ENCODE measurements around the gene C1orf115.
"Not testable (repeated sequence)": the region's sequence is repeated elsewhere in the genome, so short reads cannot be mapped to it uniquely, and the experiment has no call there.

Gene C1orf115

DNA sequence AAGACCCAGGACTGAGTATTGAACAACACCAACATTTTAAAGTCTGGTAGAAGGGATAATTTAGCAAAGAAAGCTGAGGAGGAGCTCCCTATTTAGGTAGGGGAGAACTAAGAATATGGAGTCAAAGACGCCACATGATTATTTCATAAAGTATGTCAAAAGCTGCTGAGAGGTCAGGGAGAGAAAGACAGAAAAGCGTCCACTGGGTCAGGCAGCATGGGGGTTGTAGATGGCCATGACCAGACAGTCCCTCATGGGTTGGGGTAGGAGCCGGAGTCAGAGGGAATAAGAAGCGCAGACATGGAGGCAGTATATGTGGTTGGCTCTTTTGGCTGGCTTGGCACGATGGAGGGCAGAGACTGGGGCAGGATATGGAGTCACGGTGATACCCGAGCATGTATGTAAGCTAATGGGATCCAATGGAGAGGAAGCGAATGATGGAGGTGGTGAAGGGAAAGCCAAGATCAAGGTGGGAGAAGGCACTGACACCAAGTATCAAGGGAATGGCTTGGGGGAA, 4.8 kb downstream of the C1orf115 start:
- no peak for DNase-seq (ENCODE audit: low spot score)

DNA sequence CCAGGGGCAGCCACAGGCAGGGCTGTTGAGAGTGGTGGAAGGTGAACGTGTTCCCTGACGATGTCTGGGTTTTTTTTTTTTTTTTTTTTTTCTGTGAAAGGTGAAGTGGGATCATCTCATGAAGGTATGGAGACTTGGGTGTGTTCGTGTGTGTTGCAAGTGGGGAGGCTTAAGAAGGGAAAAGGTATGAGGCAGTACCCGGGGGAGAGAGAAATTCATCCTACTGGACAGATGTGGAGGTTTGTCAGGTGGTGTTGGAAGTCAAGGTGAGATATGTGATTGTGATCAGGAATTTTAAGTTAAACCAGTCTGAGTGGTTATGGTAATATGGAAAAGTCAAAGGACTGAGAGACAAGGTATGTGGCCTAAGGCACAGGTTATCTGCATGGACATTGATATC, 5.3 kb downstream of the C1orf115 start:
- DNase-seq (ENCODE audit: low spot score), result no peak

DNA sequence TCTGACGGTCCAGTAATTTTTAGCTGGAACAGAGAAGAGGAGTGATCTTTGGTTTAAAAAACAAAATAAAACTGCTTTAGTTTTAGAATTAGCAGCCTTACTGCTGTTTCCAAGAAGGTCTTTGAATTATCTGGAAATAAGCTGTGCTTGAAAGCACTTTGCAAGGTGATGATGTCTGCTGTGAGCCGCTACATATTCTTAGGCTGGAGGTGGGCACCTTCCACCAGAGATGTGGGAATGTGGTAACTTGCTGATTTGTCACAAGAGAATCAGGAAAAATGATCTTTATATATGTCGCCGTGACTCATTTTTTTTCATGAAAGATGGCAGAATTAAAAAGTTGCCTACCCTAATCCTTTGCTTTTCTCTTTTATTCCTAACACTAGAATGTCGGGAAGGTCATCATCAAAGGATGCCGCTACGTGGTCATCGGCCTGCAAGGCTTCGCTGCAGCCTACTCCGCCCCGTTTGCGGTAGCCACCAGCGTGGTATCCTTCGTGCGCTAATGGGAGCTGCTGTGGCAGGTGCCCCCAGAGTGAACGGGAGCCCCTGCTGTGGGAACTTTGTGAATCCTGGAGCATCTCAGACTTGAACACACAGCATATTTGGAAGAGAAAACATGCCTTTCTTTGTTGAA, 6.2 kb downstream of the C1orf115 start:
- DNase-seq (ENCODE audit: low spot score), result no peak

DNA sequence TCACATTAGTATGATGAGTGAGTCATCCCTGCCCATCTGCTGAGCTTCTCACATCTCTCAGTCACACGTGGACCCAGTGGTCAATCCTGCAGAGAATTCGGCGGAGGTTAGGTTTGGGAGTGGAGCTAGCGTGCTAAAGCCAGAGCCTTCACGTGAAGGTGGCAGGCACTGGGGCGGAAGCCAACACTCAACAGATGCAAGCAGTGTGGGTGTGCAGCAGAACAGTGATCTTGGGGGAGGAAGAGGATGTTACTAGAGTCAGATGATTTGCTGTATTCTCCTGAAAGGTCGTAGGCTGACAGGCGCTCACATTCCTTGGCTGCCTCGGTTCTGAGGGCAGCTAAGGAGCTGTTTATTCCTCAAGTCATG, 6.7 kb downstream of the C1orf115 start:
- DNase-seq (ENCODE audit: low spot score), result no peak

DNA sequence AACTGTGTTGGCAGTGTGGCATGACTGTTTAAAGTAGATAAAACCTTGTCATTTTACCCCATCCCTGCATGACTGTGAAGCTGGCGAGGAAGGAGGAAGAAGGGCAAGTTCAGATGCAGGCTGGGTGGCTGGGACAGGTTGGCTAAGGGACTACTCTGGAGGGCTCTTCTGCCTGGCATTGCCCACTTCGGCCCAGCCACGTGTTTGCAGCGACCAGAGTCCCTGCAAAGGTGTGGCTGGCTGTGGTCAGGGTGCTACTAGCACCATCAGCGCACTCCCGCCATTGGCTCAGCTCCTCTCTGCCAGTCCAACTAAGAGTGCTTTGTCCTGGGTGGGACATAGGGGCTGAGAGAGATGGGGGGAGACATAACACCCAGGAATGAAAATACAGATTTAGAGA, 7.2 kb downstream of the C1orf115 start:
- DNase-seq (ENCODE audit: low spot score), result no peak

DNA sequence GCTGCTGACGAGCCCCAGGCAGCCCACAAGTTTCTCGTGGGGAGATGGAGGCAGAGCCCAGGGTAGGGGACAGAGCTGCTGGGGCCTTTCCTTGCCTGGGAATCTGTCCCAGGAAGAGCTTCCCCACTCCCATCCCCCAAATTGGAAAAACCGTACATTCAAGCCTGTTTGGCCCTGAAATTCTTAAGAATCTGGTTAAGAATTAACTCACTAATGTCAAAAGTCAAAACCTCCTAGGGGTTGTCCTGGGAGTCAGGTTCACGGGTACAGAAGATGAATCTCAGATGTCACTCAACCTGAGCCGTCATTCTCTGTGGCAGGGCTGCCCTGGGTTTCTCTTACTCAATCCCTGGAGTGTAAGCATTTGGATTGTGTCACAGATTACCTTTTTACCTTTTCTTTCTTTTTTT, 8.4 kb downstream of the C1orf115 start:
- DNase-seq (ENCODE audit: low spot score), result no peak

DNA sequence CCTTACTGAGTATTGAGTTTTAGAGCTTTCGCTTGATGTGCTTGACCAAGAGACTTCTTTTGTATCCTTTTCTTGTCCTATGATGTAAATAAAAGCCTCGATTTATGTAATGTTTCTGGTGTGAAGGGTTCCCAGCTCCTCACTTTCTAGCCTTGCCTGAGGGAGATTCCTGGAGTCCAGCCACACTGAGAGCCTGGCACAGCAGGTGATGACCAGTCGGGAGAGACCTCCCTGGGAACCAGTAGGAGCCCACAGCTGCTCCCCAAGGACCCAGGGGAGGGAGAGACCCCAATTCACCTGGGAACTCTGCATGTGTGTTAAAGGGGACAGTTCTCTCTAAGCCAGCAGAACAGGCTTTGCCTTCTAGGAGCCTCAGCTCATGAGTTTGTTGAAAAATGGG, 8.9 kb downstream of the C1orf115 start:
- no peak for DNase-seq (ENCODE audit: low spot score)

DNA sequence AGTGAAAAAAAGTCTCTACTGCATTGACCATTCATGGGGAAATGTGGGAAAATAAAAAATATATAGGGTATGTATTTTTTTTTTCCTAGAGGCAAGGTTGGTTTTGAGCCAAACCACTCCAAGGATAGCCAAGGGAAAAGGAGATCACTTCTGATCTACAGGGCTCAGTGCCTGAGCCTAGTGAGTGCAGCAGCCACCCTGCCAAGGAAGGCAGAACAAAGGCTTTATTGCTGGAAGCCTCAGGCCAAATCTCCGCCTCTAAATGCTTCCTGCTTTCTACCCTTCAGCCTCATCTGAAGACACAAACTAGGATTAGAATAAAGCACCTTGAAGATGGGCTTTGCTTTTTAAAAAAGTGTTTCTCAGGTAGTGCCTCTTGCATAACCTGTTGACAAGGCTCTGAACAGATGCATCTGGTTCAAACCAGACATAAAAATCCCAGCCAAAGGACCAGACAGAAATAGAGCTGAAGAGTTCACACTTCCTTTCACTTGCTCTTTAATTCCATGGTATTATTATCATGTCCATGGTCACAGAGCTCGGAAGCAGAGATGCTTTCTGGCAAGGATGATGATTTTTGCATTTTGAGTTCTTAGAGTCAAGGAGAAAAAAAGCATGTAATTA, 10.5 kb downstream of the C1orf115 start:
- peak; percentile 10 for DNase-seq (ENCODE audit: low spot score)

DNA sequence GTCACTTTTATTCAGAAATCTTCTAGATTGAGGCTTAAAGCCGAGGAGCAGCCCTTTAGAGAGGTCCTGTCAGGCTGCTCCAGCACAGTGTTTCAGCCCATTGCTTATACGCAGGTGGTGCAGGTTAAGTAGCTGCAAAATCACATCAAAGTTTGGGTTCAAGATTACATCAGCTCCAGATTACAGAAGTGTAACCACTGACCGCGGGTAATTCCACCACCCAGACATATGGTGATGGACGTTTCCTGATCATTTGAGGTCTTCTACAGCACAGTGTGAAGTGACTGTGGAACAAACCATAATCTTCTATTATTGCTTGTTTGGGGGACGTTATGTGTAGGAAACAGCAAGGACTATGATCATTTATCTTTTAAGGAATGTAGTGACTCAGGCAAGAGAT, 11.8 kb downstream of the C1orf115 start:
- DNase-seq (ENCODE audit: low spot score), result no peak

DNA sequence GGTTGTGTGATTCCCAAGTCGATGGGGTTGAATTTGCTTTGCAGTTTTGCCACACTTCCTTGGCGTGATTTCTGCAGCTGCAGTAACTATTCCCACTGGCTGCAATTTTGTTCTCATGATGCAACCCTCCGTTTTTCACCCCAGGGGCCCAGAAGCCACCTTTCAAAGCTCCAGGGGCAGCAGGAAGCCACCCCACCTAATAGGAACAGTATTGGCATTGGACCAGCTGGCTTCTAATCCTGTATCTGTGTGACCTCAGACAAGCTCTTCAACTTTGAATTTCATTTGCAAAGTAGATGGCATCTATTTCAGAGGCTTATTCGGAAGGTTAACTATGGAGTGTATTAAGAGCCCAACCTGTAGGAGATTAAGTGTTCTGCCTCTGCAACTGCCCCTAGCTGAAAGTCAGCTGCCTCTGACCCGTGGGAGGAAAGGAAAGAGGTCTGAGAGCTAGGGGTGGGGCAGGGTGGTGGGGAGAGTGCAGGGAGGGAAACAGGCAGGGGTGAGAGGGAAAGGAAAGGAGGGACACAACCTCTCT, 12.6 kb downstream of the C1orf115 start:
- no peak for DNase-seq (ENCODE audit: low spot score)

DNA sequence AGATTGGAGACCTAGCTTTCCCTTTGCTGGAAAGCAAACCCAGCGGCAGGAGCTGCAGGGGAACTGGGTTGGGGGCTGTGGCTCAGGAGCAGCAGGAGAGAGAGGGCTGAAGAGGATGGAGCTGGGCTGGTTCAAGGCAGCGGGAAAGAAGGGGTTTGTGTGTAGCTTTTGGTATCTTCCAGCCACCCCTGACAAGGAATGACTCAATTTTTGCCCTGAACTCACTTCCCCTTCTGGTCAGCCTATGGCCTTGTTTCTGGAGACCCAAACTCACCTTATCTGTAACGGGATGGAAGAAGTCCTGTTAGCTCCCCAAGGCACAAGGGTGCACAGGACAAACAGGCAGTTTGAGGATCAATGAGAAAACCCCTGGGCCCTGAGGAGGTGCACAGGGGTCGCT, 13.1 kb downstream of the C1orf115 start:
- DNase-seq (ENCODE audit: low spot score), result no peak

DNA sequence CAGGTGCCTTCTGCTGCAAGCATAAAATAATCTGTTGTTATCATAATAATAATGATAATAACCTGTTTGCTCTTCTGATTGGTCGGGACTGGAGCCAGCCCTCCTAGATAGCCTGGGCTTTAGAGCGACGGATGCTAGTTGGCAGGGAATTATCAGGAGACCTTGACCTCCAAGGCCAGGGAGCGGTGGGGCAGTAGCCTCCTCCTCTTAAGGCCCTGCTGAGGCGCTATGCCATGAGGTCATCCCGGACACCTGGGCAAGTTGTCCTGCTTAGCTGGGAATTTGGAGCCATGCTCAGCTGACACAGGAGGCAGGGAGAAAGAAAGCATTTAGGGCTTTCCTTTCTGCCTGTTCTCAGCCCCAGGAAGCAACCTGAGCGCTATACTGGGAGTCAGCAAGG, 15.6 kb downstream of the C1orf115 start:
- DNase-seq (ENCODE audit: low spot score), result no peak

DNA sequence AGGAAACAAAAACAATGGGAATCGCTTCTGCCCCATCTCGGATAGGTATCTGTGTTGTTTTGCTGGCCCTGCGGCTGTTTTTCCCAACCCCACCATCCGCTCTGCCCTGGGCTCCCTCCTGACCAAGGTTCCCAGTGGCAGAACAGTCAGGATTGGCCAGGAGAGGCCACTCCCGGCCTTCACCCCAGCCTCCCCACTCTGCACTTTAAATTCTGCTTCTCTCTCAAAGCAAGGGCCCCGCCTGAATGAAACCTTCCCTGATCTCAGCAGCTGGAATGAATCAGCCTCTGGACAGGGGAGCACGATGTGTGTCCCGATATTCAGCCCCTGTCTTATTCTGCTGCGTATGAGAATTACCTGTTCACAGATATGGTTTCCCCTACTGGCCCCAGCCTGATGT, 16.3 kb downstream of the C1orf115 start:
- no peak for DNase-seq (ENCODE audit: low spot score)

DNA sequence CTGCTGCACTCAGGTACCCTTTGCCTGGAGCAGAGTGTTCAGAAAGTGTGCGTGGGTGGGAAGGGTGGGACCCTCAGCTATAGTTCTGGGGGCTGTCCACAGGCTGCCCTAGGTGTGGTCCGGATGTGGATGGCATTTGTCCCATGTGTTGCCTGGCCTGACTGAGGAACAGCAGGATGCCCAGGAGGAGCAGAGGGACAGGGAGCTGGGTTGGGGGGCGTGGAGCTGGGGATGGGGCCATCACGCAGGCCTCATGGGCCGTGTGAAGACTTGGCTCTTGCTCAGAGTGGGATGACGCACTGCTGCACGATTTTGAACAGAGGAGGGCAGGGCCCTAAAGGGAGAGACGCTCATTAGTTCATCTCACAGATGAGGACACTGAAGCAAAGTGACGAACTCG, 17.0 kb downstream of the C1orf115 start:
- DNase-seq (ENCODE audit: low spot score), result no peak

DNA sequence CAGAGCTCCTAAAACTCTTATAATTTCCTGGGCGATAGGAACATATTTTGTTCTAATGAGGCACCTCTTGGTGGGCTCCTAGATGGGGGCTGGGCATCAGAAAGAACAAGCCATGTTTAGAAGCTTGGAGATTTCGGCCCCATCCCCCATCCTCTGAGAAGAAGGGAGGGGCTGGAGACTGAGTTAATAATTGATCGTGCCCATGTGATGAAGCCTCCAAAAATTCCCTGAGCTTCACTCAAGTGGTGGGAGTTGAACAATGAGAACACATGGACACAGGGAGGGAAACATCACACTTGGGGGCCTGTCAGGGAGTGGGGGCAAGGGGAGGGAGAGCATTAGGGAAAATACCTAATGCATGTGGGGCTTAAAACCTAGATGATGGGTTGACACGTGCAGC, 18.1 kb downstream of the C1orf115 start:
- DNase-seq (ENCODE audit: low spot score), result no peak

DNA sequence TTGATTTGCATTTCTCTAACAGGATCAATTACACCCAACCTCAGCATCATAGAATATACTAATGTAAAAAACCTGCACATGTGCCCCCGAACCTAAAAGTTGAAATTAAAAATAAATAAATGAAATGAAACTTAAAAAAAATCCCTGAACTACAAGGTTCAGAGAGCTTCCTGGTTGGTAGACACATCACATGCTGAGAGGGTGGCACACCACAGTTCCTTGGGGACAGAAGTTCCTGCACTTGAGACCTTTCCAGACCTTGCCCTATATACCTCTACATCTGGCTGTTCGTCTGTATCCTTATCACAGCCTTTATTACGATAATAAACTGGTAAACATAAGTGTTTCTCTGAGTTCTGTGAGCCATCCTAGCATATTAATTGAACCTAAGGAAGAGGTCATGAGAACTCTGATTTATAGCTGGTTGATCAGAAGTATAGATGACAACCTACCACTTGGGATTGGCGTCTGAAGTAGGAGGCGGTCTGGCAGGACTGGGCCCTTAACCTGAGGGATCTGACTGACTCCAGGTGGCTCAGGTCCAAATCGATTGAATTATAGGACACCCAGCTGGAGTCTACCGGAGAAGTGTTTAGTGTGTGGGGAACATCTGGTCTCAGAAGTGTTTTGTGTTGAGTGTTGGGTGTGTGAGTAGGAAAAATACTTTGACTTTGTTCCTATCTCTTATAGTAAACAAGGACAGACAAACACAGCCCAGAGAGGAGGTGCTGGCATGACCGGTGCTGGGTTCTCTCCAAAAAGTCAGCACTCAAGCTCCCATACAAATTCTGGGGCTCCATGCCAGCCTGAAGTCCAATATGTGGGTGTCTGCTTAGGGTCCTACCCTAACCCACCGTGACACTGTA, 19.0 kb downstream of the C1orf115 start:
- no peak for DNase-seq (ENCODE audit: low spot score)

DNA sequence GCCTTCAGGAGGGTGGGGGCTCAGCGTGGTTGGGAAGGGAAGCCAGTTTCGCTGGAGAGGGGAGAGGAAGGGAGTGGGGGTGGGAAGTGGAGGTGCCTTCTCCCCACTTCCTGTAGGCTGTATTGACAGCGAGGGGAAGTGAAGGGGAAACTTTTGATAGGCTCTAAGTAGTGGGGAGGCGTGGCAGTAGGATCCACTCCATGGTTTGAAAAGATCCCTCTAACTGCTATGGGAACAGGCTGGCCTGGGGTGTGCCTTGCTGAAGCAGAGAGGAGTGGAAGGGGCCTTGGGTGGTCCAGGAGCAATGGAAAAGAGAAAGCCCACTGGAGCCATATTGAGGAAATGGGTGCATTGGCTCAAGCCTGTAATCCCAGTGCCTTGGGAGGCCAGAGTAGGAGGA, 20.2 kb downstream of the C1orf115 start:
- no peak for DNase-seq (ENCODE audit: low spot score)

DNA sequence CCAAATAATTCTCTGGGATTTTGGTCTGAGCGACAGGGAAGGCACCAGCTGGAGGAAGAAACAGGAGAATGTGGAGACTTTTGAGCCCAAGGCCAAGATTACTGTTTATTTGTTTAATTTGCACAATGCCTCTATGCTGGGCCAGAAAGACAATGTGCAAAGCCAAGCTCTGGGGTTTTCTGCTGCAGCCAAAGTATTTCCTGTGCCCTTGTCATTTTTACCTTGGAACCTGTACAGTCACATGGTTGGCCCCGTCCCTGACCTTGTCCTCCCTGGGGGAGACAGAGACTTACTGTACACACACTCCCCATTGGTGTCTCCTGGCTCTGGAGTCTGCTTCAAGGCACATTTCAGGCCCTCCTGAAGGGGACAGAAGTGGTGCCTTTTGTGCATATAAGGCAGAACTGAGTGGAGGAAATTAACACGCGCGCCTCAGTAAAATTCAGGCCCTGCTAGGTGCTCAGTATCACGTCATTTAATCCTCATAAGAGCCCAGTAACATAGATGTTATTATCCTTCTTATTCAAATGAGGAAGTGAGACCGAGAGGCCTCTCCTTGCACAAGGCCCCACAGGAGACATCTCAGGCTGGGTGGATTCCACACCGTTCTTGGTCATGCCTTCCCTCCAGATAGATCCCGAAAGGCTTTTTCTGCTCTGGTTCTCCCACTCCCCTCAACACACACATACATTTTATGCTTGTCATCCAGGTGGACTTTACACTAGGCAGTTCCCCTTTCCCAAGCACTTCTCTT, 21.1 kb downstream of the C1orf115 start:
- DNase-seq (ENCODE audit: low spot score), result no peak

DNA sequence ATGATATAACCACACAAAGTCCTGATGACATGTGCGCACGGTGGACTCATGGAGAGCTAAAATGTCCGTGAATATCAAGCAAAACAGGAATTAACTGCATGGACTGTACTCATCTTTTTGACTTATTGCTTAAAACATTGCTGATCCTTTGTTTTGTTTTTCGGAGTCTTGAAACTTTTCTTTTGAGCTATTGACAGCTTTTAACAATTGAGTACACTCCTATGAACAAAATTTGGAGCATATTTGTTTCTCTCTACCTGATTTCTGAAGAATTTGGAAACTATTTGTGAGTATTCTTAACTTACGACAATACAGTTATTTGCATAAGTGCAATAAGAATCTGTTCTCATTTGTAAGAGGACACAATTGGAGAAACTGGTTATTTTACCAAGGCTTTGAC, 25.8 kb downstream of the C1orf115 start:
- not testable (repeated sequence) for DNase-seq (ENCODE audit: low spot score)

DNA sequence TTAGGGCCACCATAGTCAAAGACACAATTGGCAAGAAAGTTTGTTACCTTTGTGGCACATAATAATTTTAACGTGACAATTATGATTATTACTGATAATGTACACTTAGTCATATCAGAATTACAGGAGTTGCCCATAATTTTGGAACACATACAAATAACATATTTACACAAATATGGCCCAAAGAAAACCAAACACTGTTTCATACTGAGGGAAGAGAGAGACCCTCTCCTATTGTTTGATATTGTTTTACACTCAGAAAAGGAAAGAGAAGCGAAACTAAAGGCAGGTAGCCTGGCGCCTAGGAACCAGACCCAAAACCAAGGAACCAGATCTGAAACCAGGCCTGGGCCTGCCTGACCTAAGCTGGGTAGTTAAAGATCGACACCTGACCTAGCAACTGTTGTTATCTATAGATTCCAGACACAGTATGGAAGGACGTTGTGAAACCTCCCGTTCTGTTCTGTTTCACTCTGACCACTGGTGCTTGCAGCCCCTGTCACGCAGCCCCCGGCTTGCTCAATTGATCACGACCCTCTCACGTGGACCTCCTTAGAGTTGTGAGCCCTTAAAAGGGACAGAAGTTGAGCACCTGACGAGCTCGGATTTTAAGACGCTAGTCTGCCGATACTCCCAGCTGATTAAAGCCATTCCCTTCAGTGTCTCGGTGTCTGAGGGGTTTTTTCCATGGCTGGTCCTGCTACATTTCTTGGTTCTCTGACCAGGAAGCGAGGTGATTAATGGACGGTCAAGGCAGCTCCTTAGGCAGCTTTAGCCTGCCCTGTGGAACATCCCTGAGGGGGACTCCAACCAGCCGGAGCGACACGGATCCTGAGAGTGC, 27.9 kb downstream of the C1orf115 start:
- no peak for DNase-seq (ENCODE audit: low spot score)

DNA sequence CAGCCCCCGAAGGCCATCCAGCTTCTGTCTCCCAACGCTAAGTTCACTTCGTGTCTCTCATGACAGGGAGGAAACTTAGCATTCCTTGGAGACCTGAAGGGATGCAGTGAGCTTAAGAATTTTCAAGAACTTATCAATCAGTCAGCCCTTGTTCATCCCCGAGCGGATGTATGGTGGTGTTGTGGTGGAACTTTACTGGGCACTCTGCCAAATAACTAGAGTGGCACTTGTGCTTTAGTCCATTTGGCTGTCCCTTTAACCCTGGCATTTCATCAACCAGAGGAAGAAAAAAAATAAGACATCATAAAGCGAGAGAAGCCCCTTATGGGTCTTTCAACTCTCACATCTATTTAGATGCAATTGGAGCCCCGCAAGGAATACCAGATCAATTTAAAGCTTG, 31.1 kb downstream of the C1orf115 start:
- not testable (repeated sequence) for DNase-seq (ENCODE audit: low spot score)
